Neural cell (in vitro differentiated cells): Measurements from ENCODE around the gene EML6.

Experiments
- CTCF ChIP-seq: fragments of 450-650 bp; IDR thresholded peaks from 2 replicates; pipeline ENCODE4 v1.5.1; 2014; ENCODE audit warnings: antibody characterized with exemption, mild to moderate bottlenecking, moderate library complexity; ENCODE audit not compliant: poor library complexity, severe bottlenecking
- EZH2 ChIP-seq: fragments of 200-600, 300-800 bp; shearing (Covaris generic), sonication (generic); IDR thresholded peaks from 2 replicates; pipeline ENCODE4 v1.6.1; 2014; ENCODE audit warnings: antibody characterized with exemption, low read length, borderline replicate concordance, mild to moderate bottlenecking; ENCODE audit not compliant: insufficient read depth, poor library complexity, severe bottlenecking
- POLR2AphosphoS5 ChIP-seq: IDR thresholded peaks from 2 replicates; pipeline ENCODE4 v1.6.1; 2012
- TAF1 ChIP-seq: IDR thresholded peaks from 2 replicates; pipeline ENCODE4 v1.6.1; 2012; ENCODE audit warnings: low read depth

- TF ChIP-seq CTCF, result no peak
- TF ChIP-seq POLR2AphosphoS5, result no peak
- no peak for TF ChIP-seq TAF1
- no peak for TF ChIP-seq EZH2
Measured at GRCh38 chr2:54801352-54801751, 77.9 kb downstream of the EML6 start.
